Caco-2 (cell line): ENCODE results near the gene GHITM. TPM values are rescaled to one million over a fixed set of nuclear protein-coding genes. Genes with fewer than 3 reads are reported as not detected.
"Not testable (repeated sequence)": the region's sequence is repeated elsewhere in the genome, so short reads cannot be mapped to it uniquely, and the experiment has no call there.

ENCODE experiments used
- BruUV-seq: library from RNA; stranded (reverse); fragments of 400-500 nt; replicated peaks from 2 replicates; lab custom pipeline; 2021; lab: Mats Ljungman, UMichigan
- CTCF ChIA-PET: fragments of 300-600 bp; sonication (Branson Sonifier 250); formaldehyde crosslinking; loops from one replicate; lab custom pipeline; 2022; ENCODE audit warnings: antibody characterized with exemption; lab: Charles Lee
- POLR2A ChIA-PET: fragments of 300-600 bp; sonication (Branson Sonifier 250); formaldehyde crosslinking; loops from one replicate; lab custom pipeline; 2022; ENCODE audit warnings: antibody characterized with exemption; lab: Charles Lee
- DNase-seq, 2 experiments: peaks; one replicate each; pipeline versions ENCODE4 v3.0.0 to v3.0.0-alpha.2; 2020 to 2022
- H3K27me3 ChIP-seq: replicated peaks from 2 replicates; pipeline ENCODE4 v1.6.0; 2011; ENCODE audit warnings: low read length; ENCODE audit not compliant: control insufficient read depth, insufficient read depth
- H3K36me3 ChIP-seq: 2 replicates; pipeline ENCODE4 v1.5.1; 2011; ENCODE audit warnings: low read length; ENCODE audit not compliant: control insufficient read depth, insufficient read depth
- H3K4me1 ChIP-seq: fragments of 250-450 bp; sonication (Bioruptor Pico); 2 replicates; pipeline ENCODE4 v1.5.1; 2020; ENCODE audit warnings: mild to moderate bottlenecking
- H3K4me3 ChIP-seq: 2 replicates; pipeline ENCODE4 v1.5.1; 2011; ENCODE audit warnings: low read depth, mild to moderate bottlenecking, control low read depth, low read length
- H3K9me3 ChIP-seq: fragments of 250-450 bp; sonication (Bioruptor Pico); 2 replicates; pipeline ENCODE4 v1.5.1; 2020; ENCODE audit warnings: mild to moderate bottlenecking, moderate library complexity
- H3K27ac Mint-ChIP-seq: one replicate; pipeline ENCODE4 v1.8.0; 2022; ENCODE audit warnings: mixed read lengths; ENCODE audit not compliant: unreplicated experiment
- H3K27me3 Mint-ChIP-seq: one replicate; pipeline ENCODE4 v1.8.0; 2022; ENCODE audit warnings: mixed read lengths; ENCODE audit not compliant: insufficient read depth, unreplicated experiment
- H3K36me3 Mint-ChIP-seq: one replicate; pipeline ENCODE4 v1.8.0; 2022; ENCODE audit warnings: mild to moderate bottlenecking, mixed read lengths; ENCODE audit not compliant: insufficient read depth, unreplicated experiment
- H3K4me1 Mint-ChIP-seq: one replicate; pipeline ENCODE4 v1.8.0; 2022; ENCODE audit warnings: low read depth, mixed read lengths; ENCODE audit not compliant: unreplicated experiment
- H3K4me3 Mint-ChIP-seq: one replicate; pipeline ENCODE4 v1.8.0; 2022; ENCODE audit warnings: mild to moderate bottlenecking, moderate library complexity, mixed read lengths; ENCODE audit not compliant: unreplicated experiment
- H3K9me3 Mint-ChIP-seq: one replicate; pipeline ENCODE4 v1.8.0; 2022; ENCODE audit warnings: mixed read lengths; ENCODE audit not compliant: unreplicated experiment
- CTCF ChIP-seq, 2 experiments: fragments of 200-600 bp in 1 of 2; IDR thresholded peaks; 1 replicate in 1 of 2; 2 replicates in 1 of 2; pipeline versions ENCODE4 v1.5.1 to v1.8.0; 2011 to 2022; ENCODE audit warnings: antibody characterized with exemption in 1 of 2, control low read depth in 1 of 2, inconsistent platforms in 1 of 2, low read depth in 1 of 2, low read length in 1 of 2, mild to moderate bottlenecking in 1 of 2, moderate library complexity in 1 of 2; ENCODE audit not compliant: insufficient read depth in 1 of 2, severe bottlenecking in 1 of 2, unreplicated experiment in 1 of 2
- intact Hi-C: fragments of 100-400 bp; cut with micrococcal nuclease; formaldehyde crosslinking; loops from one replicate; pipeline ENCODE4 v1.10.0; 2022; ENCODE audit not compliant: unreplicated experiment
- total RNA-seq: library from RNA; stranded (reverse); gene quantifications from 2 replicates; pipeline ENCODE4 v1.2.3, GENCODE V29; 2022

The GHITM gene
- total RNA-seq, 1 experiment from 2014 or later: 255 TPM

DNA sequence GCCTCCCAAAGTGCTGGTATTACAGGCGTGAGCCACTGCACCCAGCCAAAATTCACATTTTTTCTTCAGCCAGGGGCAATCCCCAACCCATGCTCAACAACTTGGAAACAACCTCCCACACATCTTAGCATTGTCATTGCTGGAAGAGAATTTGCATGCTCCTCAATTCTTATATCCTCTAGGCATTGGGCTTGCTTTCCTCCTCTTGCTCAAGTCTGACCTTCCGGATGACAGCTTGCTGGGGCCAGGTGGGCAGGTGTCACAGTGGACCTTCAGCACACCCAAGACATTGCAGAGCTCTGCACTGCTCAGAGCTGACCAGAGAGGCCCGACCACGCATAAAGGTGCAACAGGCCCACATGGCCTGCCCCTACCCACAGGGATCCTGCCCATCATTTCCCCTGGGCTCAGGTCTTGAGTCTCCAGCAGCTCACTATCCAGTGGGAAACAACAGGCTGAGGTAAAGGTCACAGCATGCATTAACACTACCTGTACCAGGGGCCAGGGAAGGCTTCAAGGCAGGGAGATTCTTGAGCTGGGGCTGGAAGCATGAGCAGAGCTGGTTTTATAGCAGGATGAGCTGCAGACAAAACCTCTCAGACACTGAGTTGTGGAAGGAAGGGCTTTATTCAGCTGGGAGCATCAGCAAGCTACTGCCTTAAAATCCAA is 27.4 kb downstream of the GHITM start:
- DNase-seq: no peak
- POLR2A ChIA-PET: no interaction called here
- H3K9me3 ChIP-seq: no peaks in the 10 kb centered on the region
- CTCF ChIA-PET: no interaction called here
- no peak overlapping the region for H3K4me3 Mint-ChIP-seq
- H3K4me1 ChIP-seq: no peaks in the 10 kb centered on the region
- H3K9me3 Mint-ChIP-seq: no peaks in the 10 kb centered on the region
- no peak for TF ChIP-seq CTCF (IDR thresholded peaks at IDR 0.05; ENCODE audit: insufficient read depth in 1 of 2, low read depth in 1 of 2, low read length in 1 of 2, severe bottlenecking in 1 of 2, unreplicated experiment in 1 of 2)
- intact Hi-C loops: no loop called here
- H3K27ac Mint-ChIP-seq: no peak overlapping the region
- H3K27me3 Mint-ChIP-seq: peaks cover 6% of the 10 kb centered on the region
- no peaks in the 10 kb centered on the region for H3K4me1 Mint-ChIP-seq
- H3K27me3 ChIP-seq: no peaks in the 10 kb centered on the region
- H3K36me3 Mint-ChIP-seq: no peaks in the 10 kb centered on the region
- BruUV-seq: no TSS peak
- H3K36me3 ChIP-seq: no peaks in the 10 kb centered on the region
- no peak overlapping the region for H3K4me3 ChIP-seq

- H3K4me1 Mint-ChIP-seq, CTCF ChIA-PET, DNase-seq, H3K36me3 Mint-ChIP-seq, H3K4me3 Mint-ChIP-seq, POLR2A ChIA-PET, BruUV-seq, H3K9me3 ChIP-seq, H3K9me3 Mint-ChIP-seq, H3K27me3 Mint-ChIP-seq, H3K4me1 ChIP-seq, H3K4me3 ChIP-seq, H3K27ac Mint-ChIP-seq, intact Hi-C loops, H3K36me3 ChIP-seq, H3K27me3 ChIP-seq: not testable (repeated sequence)
Observed at GRCh38 chr10:84167289-84167653, 28.0 kb downstream of the GHITM start.

DNA sequence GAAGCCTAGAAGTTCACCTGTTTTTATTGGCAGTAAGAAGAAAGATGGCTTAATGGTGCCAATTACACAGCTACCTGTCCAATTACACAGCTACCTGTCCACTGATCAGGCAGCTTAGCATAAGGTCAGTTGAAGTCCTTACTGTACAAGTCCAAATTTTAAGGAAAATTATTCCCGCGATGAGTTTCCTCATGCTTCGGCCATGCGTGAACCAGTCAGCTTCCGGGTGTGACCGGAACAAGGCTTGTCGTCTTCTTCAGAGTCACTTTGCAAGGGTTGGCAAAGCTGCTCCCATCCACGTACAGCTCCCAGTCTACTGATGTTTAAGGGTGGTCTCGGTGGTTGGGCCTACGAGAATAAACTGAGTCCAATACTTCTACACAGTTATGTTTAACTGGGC is 29.1 kb downstream of the GHITM start:
- H3K4me3 ChIP-seq, CTCF ChIA-PET, H3K36me3 ChIP-seq, H3K27me3 ChIP-seq, H3K9me3 Mint-ChIP-seq, H3K36me3 Mint-ChIP-seq, DNase-seq, H3K4me3 Mint-ChIP-seq, H3K4me1 Mint-ChIP-seq, H3K27me3 Mint-ChIP-seq, H3K9me3 ChIP-seq, POLR2A ChIA-PET, H3K27ac Mint-ChIP-seq, intact Hi-C loops, H3K4me1 ChIP-seq, BruUV-seq: not testable (repeated sequence)

- H3K36me3 Mint-ChIP-seq, H3K4me1 ChIP-seq, H3K4me3 Mint-ChIP-seq, H3K27me3 Mint-ChIP-seq, H3K9me3 Mint-ChIP-seq, intact Hi-C loops, CTCF ChIA-PET, H3K9me3 ChIP-seq, DNase-seq, H3K27ac Mint-ChIP-seq, H3K4me1 Mint-ChIP-seq, H3K4me3 ChIP-seq, H3K36me3 ChIP-seq, BruUV-seq, POLR2A ChIA-PET, H3K27me3 ChIP-seq: not testable (repeated sequence)
Observed at GRCh38 chr10:84171237-84171636, 31.9 kb downstream of the GHITM start.

GRCh38 chr10:84171700-84172466 is 32.6 kb downstream of the GHITM start:
- H3K4me3 ChIP-seq, H3K4me1 ChIP-seq, BruUV-seq, H3K4me3 Mint-ChIP-seq, H3K9me3 Mint-ChIP-seq, H3K36me3 ChIP-seq, H3K27ac Mint-ChIP-seq, H3K27me3 Mint-ChIP-seq, H3K9me3 ChIP-seq, intact Hi-C loops, H3K4me1 Mint-ChIP-seq, H3K36me3 Mint-ChIP-seq, CTCF ChIA-PET, DNase-seq, POLR2A ChIA-PET, H3K27me3 ChIP-seq: not testable (repeated sequence)
